ENCODE results near the gene CEP95. TPM values are rescaled to one million over a fixed set of nuclear protein-coding genes. Genes with fewer than 3 reads are reported as not detected.
"Not testable (repeated sequence)": the region's sequence is repeated elsewhere in the genome, so short reads cannot be mapped to it uniquely, and the experiment has no call there.

Gene CEP95
- total RNA-seq, 1 experiment from 2014 or later, result 24.6 TPM

DNA sequence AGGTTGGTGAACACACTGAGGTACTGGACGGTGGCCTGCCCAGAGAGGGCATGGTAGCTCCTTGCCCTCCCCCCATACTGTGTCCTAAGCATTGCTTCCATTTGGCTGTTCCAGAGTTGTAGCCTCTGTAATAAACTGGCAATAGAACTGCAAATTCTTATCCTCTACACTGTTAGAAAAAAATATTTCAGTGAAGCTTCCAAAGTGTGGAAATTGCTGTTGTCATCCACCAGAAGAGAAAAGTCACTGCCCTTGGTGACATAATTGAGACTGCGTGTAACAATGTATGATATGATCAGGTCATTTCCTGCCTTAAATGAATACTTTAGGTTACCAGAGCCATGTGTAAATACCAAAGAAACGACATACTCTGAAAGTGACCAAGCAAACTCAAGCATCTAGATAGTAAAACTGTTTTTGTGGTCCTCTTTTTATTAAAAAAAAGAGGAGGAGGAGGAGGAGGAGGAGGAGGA is 65.9 kb downstream of the CEP95 start:
- DNase-seq (ENCODE audit: low spot score), result peak; percentile 84

DNA sequence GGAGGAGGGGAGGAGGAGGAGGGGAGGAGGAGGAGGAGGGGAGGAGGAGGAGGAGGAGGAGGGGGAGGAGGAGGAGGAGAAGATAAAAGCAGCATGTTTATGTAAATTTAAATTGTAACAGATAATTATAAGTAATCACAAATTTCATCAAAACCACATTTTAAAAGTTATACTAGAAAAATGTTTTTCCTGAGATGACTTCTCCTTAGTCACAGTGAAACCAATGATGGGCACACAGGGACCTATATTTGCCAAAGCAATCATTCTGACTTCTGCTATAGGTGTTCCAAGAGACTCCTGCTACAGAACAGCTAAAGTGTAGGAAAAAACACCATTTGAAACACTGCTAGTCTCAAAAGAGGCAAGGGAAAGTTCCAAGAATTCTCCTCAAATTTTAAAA is 66.4 kb downstream of the CEP95 start:
- no peak for DNase-seq (ENCODE audit: low spot score)

DNA sequence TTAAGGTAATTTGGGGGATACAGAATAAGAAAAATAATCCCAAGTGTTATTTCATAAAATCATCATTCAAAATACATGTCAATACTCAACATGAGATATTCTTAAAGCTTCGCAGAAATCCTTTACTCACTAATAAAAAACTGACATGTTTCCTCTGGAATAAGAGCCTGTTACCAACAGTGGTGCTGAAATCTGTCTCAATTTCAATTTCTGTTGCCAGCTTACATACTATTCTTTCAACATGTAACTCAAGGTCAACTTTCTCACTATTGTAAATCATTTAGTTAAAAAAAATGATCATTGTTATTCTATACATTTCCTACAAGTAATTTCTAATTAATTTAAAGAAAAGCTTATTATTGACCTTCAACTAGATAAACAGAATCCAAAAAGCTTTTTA is 67.9 kb downstream of the CEP95 start:
- DNase-seq (ENCODE audit: low spot score), result no peak

DNA sequence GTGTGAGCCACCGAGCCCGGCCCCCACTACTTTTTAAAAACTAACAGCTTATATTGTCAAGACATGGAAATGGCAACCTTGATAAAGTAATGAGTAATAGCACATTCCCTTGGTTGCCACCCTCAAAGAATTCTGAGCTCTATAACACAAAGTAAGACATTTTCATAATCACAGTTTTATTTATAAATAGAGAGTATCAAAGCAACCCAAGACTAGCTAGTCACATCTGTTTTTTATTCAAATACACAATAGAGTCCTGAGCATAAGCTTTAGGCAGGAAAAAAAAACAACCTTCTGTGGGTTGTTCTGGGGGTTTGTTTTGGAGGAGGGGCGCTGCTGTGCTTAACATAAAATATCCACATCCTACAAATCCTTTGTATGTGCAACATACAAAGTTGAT is 68.7 kb downstream of the CEP95 start:
- no peak for DNase-seq (ENCODE audit: low spot score)

DNA sequence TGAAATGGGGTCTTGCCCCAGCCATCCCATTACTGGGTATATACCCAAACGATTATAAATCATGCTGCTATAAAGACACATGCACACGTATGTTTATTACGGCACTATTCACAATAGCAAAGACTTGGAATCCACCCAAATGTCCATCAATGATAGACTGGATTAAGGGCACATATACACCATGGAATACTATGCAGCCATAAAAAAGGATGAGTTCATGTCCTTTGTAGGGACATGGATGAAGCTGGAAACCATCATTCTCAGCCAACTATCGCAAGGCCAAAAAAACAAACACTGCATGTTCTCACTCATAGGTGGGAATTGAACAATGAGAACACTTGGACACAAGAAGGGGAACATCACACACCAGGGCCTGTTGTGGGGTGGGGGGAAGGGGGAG is 70.2 kb downstream of the CEP95 start:
- DNase-seq (ENCODE audit: low spot score), result not testable (repeated sequence)

DNA sequence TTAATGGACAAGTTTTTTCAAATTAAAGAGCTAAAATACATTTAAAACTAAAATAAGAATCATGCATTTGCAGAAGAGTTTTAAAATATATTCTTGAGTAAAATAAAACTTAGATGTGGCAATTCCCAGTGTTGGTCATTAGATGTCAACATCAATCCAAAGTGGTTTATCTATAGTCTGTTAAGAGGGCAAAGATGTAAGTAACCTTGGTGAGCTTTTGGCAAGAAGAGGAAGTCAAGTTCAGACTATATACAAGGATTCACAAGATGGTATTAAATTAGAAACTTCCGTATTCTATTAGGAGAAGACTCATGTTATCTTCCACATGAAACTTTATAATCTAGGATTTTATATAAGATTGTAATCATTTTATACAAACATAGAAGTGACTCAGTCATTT is 73.1 kb downstream of the CEP95 start:
- no peak for DNase-seq (ENCODE audit: low spot score)

DNA sequence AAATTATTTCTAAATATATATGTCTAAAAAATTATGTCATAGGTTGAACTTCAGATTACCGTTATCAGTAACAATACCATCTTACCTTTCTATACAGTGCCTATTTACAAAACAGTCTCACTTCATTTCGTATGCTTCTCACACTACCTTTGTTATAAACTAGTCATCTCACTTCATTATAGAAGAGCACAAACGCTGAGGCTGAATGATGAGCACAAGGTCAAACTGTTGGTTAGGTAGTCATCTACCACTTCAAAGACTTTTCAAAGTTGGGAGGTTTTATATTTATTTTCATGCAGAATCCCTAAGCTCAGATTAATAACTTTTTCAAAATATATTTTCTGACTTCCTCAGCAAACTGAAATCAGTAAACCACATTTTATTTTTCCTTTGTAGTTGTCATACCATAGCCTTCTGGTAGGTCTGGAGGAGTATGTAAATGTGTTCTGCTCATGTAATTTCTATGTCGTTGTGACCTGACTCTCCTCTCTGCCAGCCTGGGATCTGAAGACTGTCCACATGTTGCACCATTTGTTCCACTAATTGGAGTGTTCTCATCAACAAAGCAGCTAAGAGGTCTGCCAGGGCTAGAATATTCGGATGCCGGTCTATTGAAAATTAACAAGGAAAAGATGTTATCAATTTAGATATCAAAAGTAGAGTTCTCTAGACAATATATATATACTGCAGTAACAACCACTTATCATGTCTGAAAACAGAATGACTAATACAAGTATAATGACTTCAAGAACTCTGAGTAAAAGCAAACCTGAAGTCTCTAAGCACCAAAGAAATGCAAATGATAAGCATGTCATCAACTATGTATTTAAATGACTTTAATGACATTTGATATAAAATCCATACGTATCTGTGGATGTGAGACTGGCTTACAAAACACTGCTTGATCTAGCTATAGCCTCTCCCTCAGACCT is 73.9 kb downstream of the CEP95 start:
- no peak for DNase-seq (ENCODE audit: low spot score)

DNA sequence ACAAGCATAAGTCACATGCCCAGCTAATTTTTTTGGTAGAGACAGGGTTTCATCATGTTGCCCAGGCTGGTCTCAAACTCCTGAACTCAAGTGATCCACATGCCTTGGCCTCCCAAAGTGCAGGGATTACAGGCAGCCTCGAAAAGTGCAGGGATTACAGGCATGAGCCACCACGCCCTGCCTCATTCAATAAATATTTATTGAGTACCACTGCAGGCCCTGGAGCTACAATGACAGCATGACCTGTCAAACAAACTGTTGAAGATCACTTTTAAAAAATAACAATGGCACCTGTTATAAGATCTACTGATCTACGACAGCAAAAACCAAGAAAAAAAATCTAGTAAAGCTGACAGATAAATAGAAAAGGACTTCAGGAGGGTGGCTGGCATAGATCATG is 76.3 kb downstream of the CEP95 start:
- DNase-seq (ENCODE audit: low spot score), result no peak

DNA sequence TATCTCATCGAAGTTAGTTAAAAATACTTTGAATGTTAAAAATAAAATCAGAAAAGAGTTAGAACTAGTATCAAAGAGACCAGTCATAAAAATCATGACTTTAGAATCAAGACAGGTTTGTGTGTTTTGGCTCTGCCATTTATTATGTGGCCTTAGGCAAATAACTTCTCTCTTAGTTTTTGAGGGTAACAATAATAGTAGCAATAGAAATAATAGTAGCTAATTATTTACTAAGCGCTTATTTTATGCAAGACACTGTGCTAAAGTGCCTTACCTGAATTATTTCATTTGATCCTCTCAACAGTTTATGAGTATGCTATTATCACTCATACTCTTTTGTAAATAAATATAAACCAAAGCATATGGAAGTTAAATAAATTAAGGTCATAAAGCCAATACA is 78.4 kb downstream of the CEP95 start:
- DNase-seq (ENCODE audit: low spot score), result no peak

Other genes starting within 250 kb of the CEP95 start
- gene TEX2, start 243.7 kb upstream of the CEP95 start, total RNA-seq (2014; rRNA removed; shearing (Covaris generic)), result 11.1 and 11.7 TPM in 2 replicates
- gene PECAM1, start 116.1 kb upstream of the CEP95 start, total RNA-seq (2014; rRNA removed; shearing (Covaris generic)), result 0.06 and 0.85 TPM in 2 replicates
- 20.3 and 24.8 TPM in 2 replicates for gene MILR1, start 57.9 kb upstream of the CEP95 start, total RNA-seq (2014; rRNA removed; shearing (Covaris generic))
- gene POLG2, start 9.9 kb upstream of the CEP95 start, total RNA-seq (2014; rRNA removed; shearing (Covaris generic)), result 11.8 and 40.1 TPM in 2 replicates
- gene DDX5, start 688 bp upstream of the CEP95 start, total RNA-seq (2014; rRNA removed; shearing (Covaris generic)), result 217 TPM in 2 replicates
- 51.9 and 56.3 TPM in 2 replicates for gene SMURF2, start 155.3 kb downstream of the CEP95 start, total RNA-seq (2014; rRNA removed; shearing (Covaris generic))